NCI-H1694 (cell line): Measurements from ENCODE around the gene TULP3.

Experiments used
- DNase-seq: peaks from one replicate; lab custom pipeline; 2025; lab: John Stamatoyannopoulos, UW

The TULP3 gene

DNA sequence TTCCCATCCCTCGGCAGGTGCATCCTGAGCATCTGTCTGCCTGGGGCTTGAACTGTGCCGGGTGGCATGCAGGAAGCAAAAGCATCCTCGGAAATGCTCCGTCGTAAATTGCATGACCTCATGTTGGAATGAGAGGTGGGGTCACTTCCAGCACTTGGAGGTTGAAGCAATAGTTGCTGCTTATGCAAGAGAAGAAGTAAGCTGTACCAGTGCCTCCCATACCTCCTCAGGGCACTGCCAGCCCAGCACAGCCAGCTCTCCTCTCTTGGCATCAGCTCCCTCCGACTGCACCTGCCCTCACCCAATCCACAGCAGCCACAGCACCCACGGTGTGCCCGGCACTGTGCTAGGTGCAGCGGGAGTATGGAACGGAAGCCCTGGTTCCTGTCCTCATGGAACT, 80.1 kb downstream of the TULP3 start:
- DNase-seq = no peak

DNA sequence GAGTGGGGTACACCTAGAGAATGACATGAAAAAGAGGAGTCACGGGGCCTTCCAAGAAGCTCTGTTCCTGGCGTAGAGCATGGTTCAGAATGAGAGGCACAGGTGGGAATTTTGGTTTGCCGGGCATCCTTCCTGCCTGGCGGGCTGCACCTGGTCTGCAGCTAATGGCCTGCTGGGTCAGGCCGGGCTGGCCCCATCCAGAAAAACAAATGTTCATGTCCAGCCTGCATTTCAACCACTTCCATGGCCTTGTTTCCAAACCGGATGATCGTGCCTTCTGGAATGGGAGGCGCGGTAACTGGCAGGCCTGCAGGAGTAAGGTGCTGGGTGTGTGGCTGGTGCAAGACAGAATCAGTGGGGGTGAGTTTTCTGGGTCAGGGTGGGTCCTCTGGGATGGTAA, 82.9 kb downstream of the TULP3 start:
- no peak for DNase-seq

GRCh38 chr12:2974560-2974971, 83.9 kb downstream of the TULP3 start:
- no peak for DNase-seq

DNA sequence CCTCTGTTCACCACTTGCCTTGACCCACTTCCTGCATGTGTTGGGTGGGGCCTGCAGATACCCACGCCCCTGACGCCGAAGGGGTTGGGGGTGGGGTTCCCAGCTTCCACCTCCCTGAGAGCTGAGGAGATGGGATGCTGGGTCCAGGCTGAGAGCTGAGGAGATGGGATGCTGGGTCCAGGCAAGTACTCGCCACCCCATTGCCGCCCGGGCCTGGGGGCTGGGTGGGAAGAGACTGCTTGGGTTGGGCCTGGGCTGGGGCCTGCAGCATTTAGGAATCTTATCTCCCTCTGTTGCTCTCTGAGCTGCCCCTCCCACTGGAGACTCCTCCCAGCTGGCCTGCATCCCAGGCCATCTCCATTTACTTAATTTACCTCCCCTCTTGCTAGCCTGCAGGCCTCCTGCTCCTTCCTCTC, 85.9 kb downstream of the TULP3 start:
- DNase-seq = no peak

GRCh38 chr12:2977776-2978175, 87.1 kb downstream of the TULP3 start:
- no peak for DNase-seq

DNA sequence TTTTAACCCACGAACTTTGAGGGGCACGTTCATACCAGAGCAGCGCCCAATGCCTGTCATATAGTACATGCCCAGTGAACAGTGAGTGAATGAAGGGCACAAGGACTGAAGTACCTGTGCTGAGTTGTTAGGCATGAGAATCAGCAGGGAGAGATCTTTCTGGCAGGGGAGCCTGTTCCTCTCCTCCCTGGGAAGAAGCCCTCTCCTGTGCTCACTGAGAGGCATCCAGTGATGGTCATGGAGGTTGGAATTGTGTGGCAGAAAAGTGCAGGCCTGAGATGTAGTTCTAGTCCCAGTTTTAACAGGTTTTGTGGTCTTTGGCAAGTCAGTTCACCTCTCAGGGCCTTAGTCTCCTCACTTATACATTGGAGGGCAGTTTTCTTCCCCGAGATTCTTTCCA, 89.1 kb downstream of the TULP3 start:
- DNase-seq = no peak

- DNase-seq = no peak
Observed at GRCh38 chr12:2980630-2981029, 89.9 kb downstream of the TULP3 start.

GRCh38 chr12:2982361-2982760, 91.7 kb downstream of the TULP3 start:
- peak; percentile 51 for DNase-seq

DNA sequence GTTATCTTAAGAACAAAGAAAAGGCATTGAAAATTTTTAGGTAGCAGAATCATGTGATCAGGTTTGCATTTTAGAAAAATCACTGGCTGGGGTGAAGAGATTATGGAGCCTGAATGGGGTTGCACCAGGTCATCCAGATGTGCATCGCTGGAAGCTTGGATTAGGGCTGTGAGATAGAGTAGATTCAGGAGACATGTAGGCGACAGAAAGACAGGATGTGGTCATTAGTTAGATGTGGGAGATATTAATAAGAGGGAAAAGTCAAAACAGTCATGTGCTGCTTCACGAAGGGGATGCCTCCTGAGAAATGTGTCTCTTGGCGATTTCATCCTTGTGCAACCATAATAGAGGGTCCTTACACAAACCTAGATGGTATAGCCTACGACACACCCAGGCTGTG, 93.6 kb downstream of the TULP3 start:
- DNase-seq = no peak

DNA sequence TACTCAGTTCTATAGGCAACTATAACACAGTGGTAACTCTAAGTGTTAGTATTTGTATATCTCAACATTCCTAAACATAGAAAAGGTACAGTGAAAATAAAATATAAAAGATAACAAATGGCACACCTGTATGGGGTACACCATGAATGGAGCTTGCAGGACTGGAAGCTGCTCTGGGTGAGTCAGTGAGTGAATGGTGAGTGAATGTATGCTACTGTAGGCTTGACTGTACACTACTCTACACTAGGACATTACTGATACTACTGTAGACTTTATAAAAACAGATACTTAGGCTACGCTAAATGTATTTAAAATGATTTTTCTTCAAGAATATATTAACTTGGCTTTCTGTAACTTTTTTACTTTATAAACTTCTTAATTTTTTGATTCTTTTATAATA, 94.0 kb downstream of the TULP3 start:
- DNase-seq = no peak

DNA sequence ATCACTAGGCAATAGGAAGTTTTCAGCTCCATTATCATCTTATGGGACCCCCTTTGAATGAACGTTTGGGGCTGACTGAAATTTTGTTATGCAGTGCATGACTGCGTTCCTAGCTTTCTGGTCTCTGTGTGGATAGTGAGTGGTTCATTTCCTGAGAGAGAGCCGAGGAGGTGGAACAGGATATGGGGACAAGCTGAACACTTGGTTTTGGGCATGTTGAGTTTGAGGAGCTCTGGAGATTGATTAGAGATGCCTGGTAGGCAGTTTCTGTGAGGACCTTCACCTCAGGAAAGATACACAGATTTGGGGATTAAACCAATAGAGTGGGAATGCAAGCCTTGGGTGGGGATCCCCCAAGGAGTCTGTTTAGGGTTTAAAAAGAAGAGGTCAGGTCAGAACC, 96.2 kb downstream of the TULP3 start:
- no peak for DNase-seq

DNA sequence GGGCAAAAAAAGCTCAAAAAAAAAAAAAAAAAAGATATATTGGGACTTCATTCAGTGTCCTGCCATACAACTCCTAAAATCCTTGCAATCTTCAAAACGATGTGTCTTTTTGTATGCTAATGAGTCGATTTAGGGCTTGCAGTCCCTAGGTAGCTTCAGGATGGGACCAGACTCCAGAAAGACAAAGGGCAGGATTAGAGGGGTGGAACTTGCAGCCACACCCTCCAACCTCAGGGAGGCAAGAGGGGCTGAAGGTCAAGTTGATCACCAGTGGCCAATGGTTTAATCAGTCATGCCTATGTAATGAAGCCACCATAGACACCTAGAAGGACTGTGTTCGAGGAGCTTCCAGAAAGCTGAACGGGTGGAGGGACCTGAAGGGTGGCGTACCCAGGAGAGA, 97.8 kb downstream of the TULP3 start:
- DNase-seq = no peak
